HEK293T (cell line): Measurements from ENCODE around the gene CRIM1.

ENCODE experiments used
- CTCF ChIA-PET: fragments of 350-600 bp; formaldehyde crosslinking; extraction: SDS; loops from one replicate; lab custom pipeline; 2021; ENCODE audit warnings: antibody characterized with exemption, inconsistent platforms; lab: Yijun Ruan, JAX
- POLR2A ChIA-PET: fragments of 350-600 bp; formaldehyde crosslinking; extraction: SDS; loops from one replicate; lab custom pipeline; 2020; ENCODE audit warnings: antibody characterized with exemption, inconsistent platforms; lab: Yijun Ruan, JAX
- DNase-seq: peaks from one replicate; pipeline ENCODE4 v3.0.0; 2012; ENCODE audit warnings: mixed read lengths; ENCODE audit errors: extremely low spot score
- ARNT ChIP-seq: fragments of 450-650 bp; IDR thresholded peaks from 2 replicates; pipeline ENCODE4 v1.6.1; 2017; ENCODE audit warnings: mild to moderate bottlenecking
- BHLHE40 ChIP-seq: fragments of 450-650 bp; IDR thresholded peaks from 2 replicates; pipeline ENCODE4 v1.6.1; 2016; ENCODE audit warnings: mild to moderate bottlenecking, moderate library complexity, borderline replicate concordance
- CTBP1 ChIP-seq: fragments of 450-650 bp; IDR thresholded peaks from 2 replicates; pipeline ENCODE4 v1.6.1; 2016; ENCODE audit warnings: borderline replicate concordance
- ELF4 ChIP-seq: fragments of 450-650 bp; IDR thresholded peaks from 2 replicates; pipeline ENCODE4 v1.6.1; 2017; ENCODE audit warnings: antibody characterized with exemption
- FOXA1 ChIP-seq: fragments of 450-650 bp; IDR thresholded peaks from 2 replicates; pipeline ENCODE4 v1.6.1; 2016; ENCODE audit warnings: mild to moderate bottlenecking
- FOXK2 ChIP-seq: fragments of 450-650 bp; IDR thresholded peaks from 2 replicates; pipeline ENCODE4 v1.6.1; 2016; ENCODE audit warnings: mild to moderate bottlenecking
- FOXM1 ChIP-seq: fragments of 450-650 bp; IDR thresholded peaks from 2 replicates; pipeline ENCODE4 v1.6.1; 2017; ENCODE audit warnings: mild to moderate bottlenecking, borderline replicate concordance
- HDGF ChIP-seq: fragments of 450-650 bp; IDR thresholded peaks from 2 replicates; pipeline ENCODE4 v1.6.1; 2017; ENCODE audit warnings: antibody characterized with exemption, borderline replicate concordance
- L3MBTL2 ChIP-seq: fragments of 450-650 bp; conservative IDR thresholded peaks from 2 replicates; pipeline ENCODE4 v1.6.1; 2016; ENCODE audit warnings: mild to moderate bottlenecking
- LEF1 ChIP-seq: fragments of 450-650 bp; IDR thresholded peaks from 2 replicates; pipeline ENCODE4 v1.6.1; 2017; ENCODE audit warnings: mild to moderate bottlenecking, borderline replicate concordance
- NFRKB ChIP-seq: fragments of 450-650 bp; IDR thresholded peaks from 2 replicates; pipeline ENCODE4 v1.6.1; 2016; ENCODE audit warnings: mild to moderate bottlenecking, moderate library complexity
- PKNOX1 ChIP-seq: fragments of 450-650 bp; IDR thresholded peaks from 2 replicates; pipeline ENCODE4 v1.6.1; 2016
- SP1 ChIP-seq: fragments of 450-650 bp; IDR thresholded peaks from 2 replicates; pipeline ENCODE4 v1.6.1; 2017
- SUZ12 ChIP-seq: fragments of 450-650 bp; IDR thresholded peaks from 2 replicates; pipeline ENCODE4 v1.6.1; 2016; ENCODE audit warnings: mild to moderate bottlenecking
- TARDBP ChIP-seq: fragments of 450-650 bp; IDR thresholded peaks from 2 replicates; pipeline ENCODE4 v1.6.1; 2016
- ZNF384 ChIP-seq: fragments of 450-650 bp; IDR thresholded peaks from 2 replicates; pipeline ENCODE4 v1.6.1; 2016

Gene CRIM1

GRCh38 chr2:36554531-36554930, 199.0 kb downstream of the CRIM1 start:
- DNase-seq = no peak
- ChIA-PET POLR2A (no interaction called here), CTCF (interaction anchor here (0.6 kb wide), 1 partner anchor 171 kb away, joined by 3 read pairs; no protein-coding TSS in a partner anchor)
- TF ChIP-seq NFRKB (no peak), FOXM1 (no peak), ELF4 (no peak), TARDBP (no peak), FOXA1 (no peak), FOXK2 (no peak)

GRCh38 chr2:36555789-36556188, 200.2 kb downstream of the CRIM1 start:
- TF ChIP-seq TARDBP (no peak), NFRKB (no peak), PKNOX1 (no peak), FOXA1 (no peak), ZNF384 (no peak), SUZ12 (no peak), BHLHE40 (no peak), FOXK2 (no peak), SP1 (no peak), ARNT (no peak), LEF1 (no peak), CTBP1 (no peak), L3MBTL2 (no peak), ELF4 (no peak)
- ChIA-PET POLR2A (no interaction called here), CTCF (no interaction called here)
- no peak for DNase-seq

GRCh38 chr2:36556842-36557241, 201.3 kb downstream of the CRIM1 start:
- CTCF ChIA-PET = no interaction called here
- POLR2A ChIA-PET = interaction anchor here (1.2 kb wide), 1 partner anchor 12 kb away, joined by 3 read pairs; no protein-coding TSS in a partner anchor

GRCh38 chr2:36559221-36559942, 203.8 kb downstream of the CRIM1 start:
- CTCF ChIA-PET = no interaction called here
- TF ChIP-seq ELF4 (no peak), CTBP1 (no peak), PKNOX1 (no peak), SUZ12 (no peak), HDGF (no peak), ZNF384 (no peak), ARNT (no peak), FOXM1 (no peak), NFRKB (no peak)
- DNase-seq = no peak
- POLR2A ChIA-PET = no interaction called here

More at GRCh38 chr2:36556842-36557241, 201.3 kb downstream of the CRIM1 start:
- no peak for DNase-seq
- no peak for TF ChIP-seq LEF1
- TF ChIP-seq SUZ12 = no peak
- no peak for TF ChIP-seq ELF4
- no peak for TF ChIP-seq L3MBTL2
- no peak for TF ChIP-seq BHLHE40
- no peak for TF ChIP-seq CTBP1
- TF ChIP-seq ARNT = no peak
- no peak for TF ChIP-seq TARDBP
- no peak for TF ChIP-seq FOXK2
- no peak for TF ChIP-seq ZNF384
- TF ChIP-seq FOXA1 = no peak
- TF ChIP-seq HDGF = no peak
- TF ChIP-seq PKNOX1 = no peak
- no peak for TF ChIP-seq FOXM1

GRCh38 chr2:36560726-36561125, 205.1 kb downstream of the CRIM1 start:
- no peak for DNase-seq
- no peak for TF ChIP-seq NFRKB
- TF ChIP-seq CTBP1 = no peak
- no peak for TF ChIP-seq FOXK2
- no peak for TF ChIP-seq HDGF
- TF ChIP-seq LEF1 = no peak
- TF ChIP-seq FOXM1 = no peak
- TF ChIP-seq ZNF384 = no peak
- no peak for TF ChIP-seq TARDBP
- no peak for TF ChIP-seq SP1
- no peak for TF ChIP-seq PKNOX1
- ChIA-PET CTCF (no interaction called here), POLR2A (no interaction called here)
